Measurements from ENCODE around the gene SIX3. TPM values are rescaled to one million over a fixed set of nuclear protein-coding genes. Genes with fewer than 3 reads are reported as not detected.

Gene SIX3
- total RNA-seq, 1 donor from 2014 or later = not detected

- intact Hi-C loops (cut with micrococcal nuclease) = loop anchor here (1.0 to 5.0 kb wide), 6 partner anchors 393 to 1077 kb away; no protein-coding TSS in a partner anchor
Observed at GRCh38 chr2:44954889-44955592, 13.5 kb downstream of the SIX3 start.

DNA sequence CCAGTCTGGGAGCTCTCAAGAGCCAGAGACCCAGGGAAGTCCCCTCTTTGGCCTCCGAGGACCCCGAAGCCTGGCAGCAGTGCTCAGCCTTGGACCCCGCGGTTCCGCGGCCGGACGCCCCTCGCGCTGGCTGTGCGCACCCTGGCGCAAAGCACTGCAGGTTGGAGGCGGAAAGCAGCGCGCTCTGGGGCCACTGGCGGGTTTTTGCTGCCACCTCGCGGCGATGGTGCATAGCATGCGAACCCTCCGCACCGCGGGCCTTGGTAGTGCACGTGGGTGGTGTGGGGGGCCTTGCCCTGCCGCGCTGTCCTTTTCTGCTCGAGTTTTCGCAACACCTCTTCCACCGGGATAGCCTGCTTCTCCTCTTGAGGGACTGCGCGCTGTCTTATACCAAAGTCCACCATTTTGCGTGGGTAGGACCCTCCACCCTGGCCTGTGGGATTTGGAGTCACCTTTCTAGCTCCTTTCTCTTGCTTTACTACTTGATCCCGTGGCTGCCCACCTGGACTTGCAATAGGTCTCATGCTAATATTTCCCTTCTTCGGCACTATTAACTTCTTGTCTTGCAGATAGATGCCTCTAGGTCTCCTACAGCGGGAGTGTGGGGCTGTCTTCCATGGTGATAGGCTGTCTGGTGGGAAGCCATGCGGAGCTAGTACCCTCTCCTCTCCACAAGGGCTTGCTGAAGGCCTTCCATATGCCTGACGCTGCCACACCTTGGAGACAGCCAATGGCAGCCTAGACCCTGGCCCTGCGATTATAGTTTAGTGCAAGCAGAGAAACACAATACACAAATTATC is 14.3 kb downstream of the SIX3 start:
- intact Hi-C loops (cut with micrococcal nuclease) = loop anchor here (1.0 to 5.0 kb wide), 6 partner anchors 393 to 1077 kb away; no protein-coding TSS in a partner anchor

- intact Hi-C loops (cut with micrococcal nuclease) = loop anchor here (5.0 kb wide), 1 partner anchor 395 kb away; no protein-coding TSS in a partner anchor
Observed at GRCh38 chr2:44956843-44957242, 15.3 kb downstream of the SIX3 start.

DNA sequence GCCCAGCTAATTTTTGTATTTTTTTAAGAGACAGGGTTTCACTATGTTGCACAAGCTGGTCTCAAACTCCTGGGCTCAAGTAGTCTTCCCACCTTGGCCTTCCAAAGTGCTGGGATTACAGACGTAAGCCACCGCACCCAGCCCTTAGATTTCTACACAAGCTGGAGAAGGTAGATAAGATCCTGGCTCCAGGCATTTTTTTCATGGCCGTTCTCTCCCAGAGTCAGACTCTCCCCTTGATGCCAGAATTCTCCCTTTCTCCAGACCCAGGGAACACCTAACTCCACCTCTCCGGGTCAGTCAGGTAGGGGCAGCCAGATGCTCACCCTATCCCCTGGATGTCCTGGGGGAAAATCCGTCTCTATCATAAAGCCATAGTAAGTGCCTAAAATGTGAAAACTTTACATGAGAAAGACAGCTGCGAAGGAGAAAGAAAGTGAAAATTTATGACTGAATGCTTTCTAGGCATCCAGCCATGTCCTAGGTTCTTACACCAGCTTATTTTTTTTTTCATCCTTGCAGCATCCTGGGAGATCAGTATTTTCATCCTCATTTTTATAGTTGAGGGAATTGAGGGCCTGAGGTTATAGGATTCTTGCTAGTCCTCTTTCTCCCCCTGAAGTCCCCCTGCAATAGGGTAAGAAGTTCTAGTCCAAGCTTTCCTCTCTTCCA is 16.3 kb downstream of the SIX3 start:
- intact Hi-C loops (cut with micrococcal nuclease) = loop anchor here (5.0 kb wide), 1 partner anchor 395 kb away; no protein-coding TSS in a partner anchor

GRCh38 chr2:44959855-44960254 is 18.4 kb downstream of the SIX3 start:
- intact Hi-C loops (cut with micrococcal nuclease) = loop anchor here (5.0 kb wide), 1 partner anchor 398 kb away; no protein-coding TSS in a partner anchor

- intact Hi-C loops (cut with micrococcal nuclease) = no loop called here
Observed at GRCh38 chr2:44960871-44961270, 19.4 kb downstream of the SIX3 start.

DNA sequence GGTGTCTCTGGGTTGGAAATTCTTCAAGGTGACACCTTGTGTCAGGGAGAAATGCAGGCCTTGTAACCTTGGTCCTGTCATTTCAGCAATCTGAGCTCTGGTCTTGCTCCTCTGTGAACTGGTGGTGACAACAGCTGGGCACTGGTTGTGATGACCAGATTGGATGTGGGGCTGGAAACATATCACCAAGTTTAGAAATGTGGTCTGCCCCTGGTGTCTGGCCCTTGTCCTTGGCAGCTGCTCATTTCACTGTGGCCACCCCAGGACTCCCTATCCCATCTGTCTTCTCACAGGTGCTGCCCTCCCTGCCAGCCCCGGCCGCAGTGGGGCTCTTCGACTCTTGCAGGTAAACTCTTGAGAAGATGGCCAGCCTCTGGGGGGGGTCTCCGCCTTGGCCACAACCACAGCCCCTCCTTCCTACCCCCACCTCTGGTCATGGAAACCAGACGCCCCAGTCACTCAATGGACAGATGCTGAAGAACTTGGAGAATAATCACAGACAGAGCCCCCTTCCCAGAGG is 20.7 kb downstream of the SIX3 start:
- intact Hi-C loops (cut with micrococcal nuclease) = no loop called here

DNA sequence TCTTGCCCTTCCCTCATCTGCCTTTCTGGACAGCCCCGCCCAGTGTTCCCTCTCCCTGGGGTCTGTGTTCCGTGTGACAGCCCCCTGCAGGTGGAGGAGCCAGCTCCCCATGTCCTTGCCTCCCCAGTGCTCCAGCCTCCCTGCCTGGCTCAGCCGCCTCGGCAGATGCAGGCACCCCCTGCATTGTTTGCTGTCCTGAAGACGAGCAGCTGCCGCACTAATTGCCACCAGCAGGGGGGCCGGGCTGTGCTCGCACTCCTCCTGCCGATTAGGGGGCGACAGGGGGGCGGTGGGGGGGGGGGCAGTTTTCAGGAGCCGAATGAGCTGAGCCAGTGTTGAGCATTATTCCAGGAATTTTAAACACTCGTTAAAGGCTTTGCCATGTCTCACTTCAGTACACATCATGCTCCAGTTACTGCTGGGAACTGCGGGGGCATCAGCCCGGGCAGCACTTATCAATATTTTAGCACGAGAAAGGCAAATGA is 23.3 kb downstream of the SIX3 start:
- intact Hi-C loops (cut with micrococcal nuclease) = no loop called here

- intact Hi-C loops (cut with micrococcal nuclease) = no loop called here
Observed at GRCh38 chr2:44965684-44966083, 24.2 kb downstream of the SIX3 start.

DNA sequence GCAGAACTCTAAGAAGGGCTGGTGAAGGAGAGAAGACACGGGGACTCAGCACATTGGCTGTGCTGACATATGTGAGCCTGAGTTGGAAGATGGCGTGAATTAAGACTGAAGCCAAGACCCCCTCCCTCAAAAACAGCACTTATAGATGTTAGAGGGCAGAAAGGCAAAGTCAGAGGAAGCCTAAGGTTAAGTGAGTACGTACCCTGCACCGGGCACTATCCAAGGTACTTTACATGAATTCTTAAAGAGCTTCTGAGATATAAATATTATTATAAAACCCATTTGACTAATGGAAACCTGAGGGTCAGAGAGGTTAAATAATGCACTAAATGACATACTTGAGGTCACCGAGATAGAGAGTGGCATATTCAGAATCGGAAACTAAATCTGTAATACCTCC is 25.6 kb downstream of the SIX3 start:
- intact Hi-C loops (cut with micrococcal nuclease) = no loop called here

GRCh38 chr2:44967727-44968432 is 26.4 kb downstream of the SIX3 start:
- intact Hi-C loops (cut with micrococcal nuclease) = no loop called here

DNA sequence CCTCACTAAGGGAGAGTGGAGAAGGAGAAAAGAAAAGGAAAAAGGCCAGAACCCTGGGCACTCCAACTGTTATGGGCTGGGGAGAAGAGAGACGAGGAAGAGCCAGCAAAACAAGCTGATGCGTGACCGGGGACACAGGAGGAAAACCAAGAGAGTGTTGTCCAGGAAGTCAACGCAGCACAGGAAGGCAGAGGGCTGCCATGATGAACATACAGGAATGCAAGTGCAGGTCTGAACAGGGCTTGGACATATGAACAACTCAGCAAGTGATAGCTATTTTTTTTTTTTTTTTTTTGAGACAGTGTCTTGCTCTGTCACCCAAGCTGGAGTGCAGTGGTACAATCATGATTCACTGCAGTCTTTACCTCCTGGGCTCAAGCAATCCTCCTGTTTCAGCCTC is 28.4 kb downstream of the SIX3 start:
- intact Hi-C loops (cut with micrococcal nuclease) = no loop called here

- intact Hi-C loops (cut with micrococcal nuclease) = no loop called here
Observed at GRCh38 chr2:44970846-44971450, 29.4 kb downstream of the SIX3 start.

DNA sequence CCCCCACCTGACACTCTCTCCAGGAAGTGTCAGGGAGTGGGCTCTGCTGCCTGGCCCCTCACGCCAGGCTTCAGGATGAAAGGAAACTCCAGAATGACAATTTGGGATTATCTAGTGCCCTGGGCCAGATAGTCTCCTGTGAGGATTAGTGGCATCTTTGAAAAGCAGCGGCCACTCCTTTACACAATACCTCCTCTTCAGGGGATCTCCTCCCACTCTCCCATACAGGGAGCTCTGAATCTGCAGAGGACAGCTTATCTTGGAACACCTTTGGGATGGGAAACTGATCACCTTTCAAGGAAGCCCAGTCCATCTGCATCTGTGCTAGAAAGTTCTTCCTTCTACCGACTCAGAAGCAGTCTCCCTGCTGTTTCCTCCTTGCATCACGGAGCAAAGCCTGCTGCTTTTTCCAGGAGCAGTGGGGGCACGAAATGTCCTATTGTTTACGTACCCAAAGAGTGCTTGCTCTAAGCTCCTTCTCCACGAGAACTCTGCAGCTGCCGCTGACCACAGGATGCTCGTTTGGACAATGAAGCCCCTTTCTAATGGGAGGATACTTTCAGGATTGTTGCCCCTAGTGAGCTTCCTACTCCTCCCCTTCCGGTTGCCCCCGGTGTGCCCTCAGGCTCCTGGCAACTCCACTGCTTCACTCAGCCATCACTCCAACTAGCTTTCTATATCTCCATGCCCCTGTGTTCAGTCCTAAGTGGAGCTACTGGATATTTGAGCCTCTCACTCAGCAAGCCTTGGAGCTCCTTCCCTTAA is 31.5 kb downstream of the SIX3 start:
- intact Hi-C loops (cut with micrococcal nuclease) = no loop called here

DNA sequence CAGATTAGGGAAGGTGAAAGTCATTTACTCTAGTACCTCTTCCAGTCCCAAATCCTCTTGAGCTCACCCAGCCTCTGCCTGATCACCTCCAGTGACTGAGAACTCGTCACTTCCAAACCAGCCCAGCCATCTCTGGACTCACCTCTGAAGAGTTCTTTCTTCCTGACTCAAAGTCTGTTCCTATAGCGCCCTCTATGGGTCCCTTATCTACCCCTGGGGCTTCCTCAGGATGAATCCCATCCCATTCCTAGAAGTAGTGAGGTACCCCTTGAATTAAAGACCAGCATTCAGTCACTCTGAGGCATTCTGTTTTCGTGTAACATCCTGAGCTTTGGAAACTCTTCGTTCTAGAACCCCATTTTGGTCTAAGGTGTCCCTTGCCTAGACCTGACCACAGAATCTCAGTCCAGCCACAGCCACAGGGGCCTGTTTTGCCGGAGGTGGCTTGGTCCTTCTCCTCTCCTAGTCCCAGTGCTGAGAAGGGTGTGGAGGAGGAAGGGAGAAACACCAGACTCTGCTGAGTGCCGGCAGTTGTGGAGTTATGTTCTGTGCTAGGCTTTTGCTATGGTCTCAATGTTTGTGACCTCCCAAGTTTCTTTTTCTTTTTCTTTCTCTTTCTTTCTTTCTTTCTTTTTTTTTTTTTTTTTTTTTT is 32.7 kb downstream of the SIX3 start:
- intact Hi-C loops (cut with micrococcal nuclease) = no loop called here

- intact Hi-C loops (cut with micrococcal nuclease) = no loop called here
Observed at GRCh38 chr2:44975571-44976450, 34.3 kb downstream of the SIX3 start.

GRCh38 chr2:44979581-44979980 is 38.1 kb downstream of the SIX3 start:
- intact Hi-C loops (cut with micrococcal nuclease) = no loop called here
